HepG2 (cell line): ENCODE measurements around the gene HMGCS2. TPM values are rescaled to one million over a fixed set of nuclear protein-coding genes. Genes with fewer than 3 reads are reported as not detected.

Experiments
- ATAC-seq: fragments of 200-7000 bp; cut with Tn5 transposase; 3 replicates; pipeline ENCODE4 v1.9.1; 2020; ENCODE audit warnings: mild to moderate bottlenecking, moderate library complexity
- BruUV-seq: library from RNA; stranded (reverse); fragments of 400-500 nt; replicated peaks from 2 replicates; lab custom pipeline; 2021; lab: Mats Ljungman, UMichigan
- CTCF ChIA-PET: fragments of 300-600 bp; formaldehyde crosslinking; extraction: SDS; loops from one replicate; lab custom pipeline; 2021; ENCODE audit warnings: low total read pairs, inconsistent platforms, low intra/inter-chr PET ratio; lab: Yijun Ruan, JAX
- POLR2A ChIA-PET: fragments of 350-600 bp; sonication (Branson Sonifier 250); formaldehyde crosslinking; loops from one replicate; lab custom pipeline; 2020; ENCODE audit warnings: antibody characterized with exemption, inconsistent platforms; lab: Yijun Ruan, JAX
- DNase-seq: peaks from one replicate; pipeline ENCODE4 v3.0.0-alpha.2; 2015; ENCODE audit warnings: low spot score
- FAIRE-seq: peaks from 3 replicates; lab custom pipeline; 2011; peaks lifted over from hg19 to GRCh38; lab: Jason Lieb, UNC
- H2AFZ ChIP-seq: one replicate; pipeline ENCODE4 v1.6.1; 2011; ENCODE audit warnings: low read length, inconsistent platforms
- H3K27ac ChIP-seq: fragments of 300-600 bp; 3 replicates; pipeline ENCODE4 v1.8.0; 2011; ENCODE audit warnings: mixed run types, mild to moderate bottlenecking, mixed read lengths, low read length, inconsistent platforms; ENCODE audit not compliant: insufficient read depth; ENCODE audit errors: extremely low read length
- H3K27me3 ChIP-seq, 2 experiments: fragments of 200-600 bp in 1 of 2; 2 replicates in 1 of 2; 3 replicates in 1 of 2; pipeline versions ENCODE4 v1.6.0 to v1.8.0; 2011; ENCODE audit warnings: low read length in 2 of 2, mild to moderate bottlenecking in 2 of 2, moderate library complexity in 2 of 2, inconsistent platforms in 1 of 2; ENCODE audit not compliant: insufficient read depth in 2 of 2, control insufficient read depth in 1 of 2
- H3K36me3 ChIP-seq, 2 experiments: fragments of 200-600 bp in 1 of 2; replicated peaks in 1 of 2; 2 replicates in 1 of 2; 3 replicates in 1 of 2; pipeline versions ENCODE4 v1.5.1 to v1.8.0; 2011; ENCODE audit warnings: low read length in 2 of 2, inconsistent platforms in 1 of 2; ENCODE audit not compliant: insufficient read depth in 2 of 2, control insufficient read depth in 1 of 2
- H3K4me1 ChIP-seq: 2 replicates; pipeline ENCODE4 v1.5.1; 2012; ENCODE audit warnings: low read length, inconsistent platforms; ENCODE audit not compliant: insufficient read depth
- H3K4me2 ChIP-seq: 2 replicates; pipeline ENCODE4 v1.6.0; 2011; ENCODE audit warnings: low read depth, low read length, inconsistent platforms
- H3K4me3 ChIP-seq, 3 experiments: fragments of 200-600 bp in 1 of 3; sonication (generic), shearing (Covaris generic) in 1 of 3; replicated peaks in 1 of 3; 2 replicates each; pipeline ENCODE4 v1.5.1; 2011 to 2016; ENCODE audit warnings: low read length in 3 of 3, inconsistent platforms in 2 of 3, low read depth in 2 of 3, mild to moderate bottlenecking in 2 of 3, control low read depth in 1 of 3, mixed read lengths in 1 of 3; ENCODE audit not compliant: insufficient read depth in 1 of 3
- H3K79me2 ChIP-seq: one replicate; pipeline ENCODE4 v1.6.1; 2011; ENCODE audit warnings: low read length, inconsistent platforms; ENCODE audit not compliant: insufficient read depth
- H3K9ac ChIP-seq: 2 replicates; pipeline ENCODE4 v1.6.0; 2011; ENCODE audit warnings: mild to moderate bottlenecking, low read depth, low read length, inconsistent platforms; ENCODE audit not compliant: insufficient read depth
- H3K9me3 ChIP-seq: 2 replicates; pipeline ENCODE4 v1.5.1; 2012; ENCODE audit warnings: mild to moderate bottlenecking, low read length
- H4K20me1 ChIP-seq: 2 replicates; pipeline ENCODE4 v1.6.0; 2011; ENCODE audit warnings: inconsistent platforms, mild to moderate bottlenecking, low read length, moderate library complexity; ENCODE audit not compliant: insufficient read depth
- ARID5B ChIP-seq: IDR thresholded peaks from 2 replicates; pipeline ENCODE4 v1.4.0; 2020; ENCODE audit warnings: mild to moderate bottlenecking, missing genetic modification reagents
- ESRRA ChIP-seq: sonication (generic); formaldehyde crosslinking; IDR thresholded peaks from 2 replicates; pipeline ENCODE4 v1.5.1; 2020; ENCODE audit warnings: mild to moderate bottlenecking, low read depth, missing genetic modification reagents
- KLF15 ChIP-seq: sonication (generic); formaldehyde crosslinking; IDR thresholded peaks from 2 replicates; pipeline ENCODE4 v1.8.1; 2023; ENCODE audit warnings: borderline replicate concordance, mild to moderate bottlenecking, inconsistent platforms, missing genetic modification reagents, mixed read lengths
- NR2F6 ChIP-seq, 2 experiments: IDR thresholded peaks; 2 replicates each; pipeline ENCODE4 v1.6.1; 2016; ENCODE audit warnings: antibody characterized with exemption in 1 of 2, mild to moderate bottlenecking in 1 of 2
- RFX3 ChIP-seq: IDR thresholded peaks from 2 replicates; pipeline ENCODE4 v1.6.1; 2016; ENCODE audit warnings: missing biosample characterization, missing genetic modification reagents
- ZBED4 ChIP-seq: sonication (generic); formaldehyde crosslinking; IDR thresholded peaks from 2 replicates; pipeline ENCODE4 v1.4.0; 2020; ENCODE audit warnings: missing genetic modification reagents, borderline replicate concordance
- ZNF333 ChIP-seq: sonication (generic); formaldehyde crosslinking; IDR thresholded peaks from 2 replicates; pipeline ENCODE4 v1.4.0; 2020; ENCODE audit warnings: mild to moderate bottlenecking, missing genetic modification reagents, borderline replicate concordance
- WGBS: methylation state at CpG from one replicate; pipeline ENCODE4 v1.1.6; 2017; ENCODE audit warnings: low lambda C conversion rate; 5-methylcytosine and 5-hydroxymethylcytosine counted together
- in situ Hi-C: cut with HindIII; loops from 2 replicates; pipeline ENCODE4 v1.10.0; 2017; ENCODE audit warnings: low pct_unique_long_range_greater_than_20kb; ENCODE audit not compliant: extremely low pct_ligation_motif_present
- intact Hi-C: fragments of 100-400 bp; cut with micrococcal nuclease; formaldehyde crosslinking; loops from one replicate; pipeline ENCODE4 v1.10.0; 2022; ENCODE audit not compliant: unreplicated experiment
- polyA plus RNA-seq, 8 experiments: library from polyadenylated mRNA; depleted of rRNA in 3 of 8; stranded (reverse) in 7 of 8; unstranded in 1 of 8; fragments of >200 nt; fragmentation: Illumina TruSeq in 4 of 8; extraction: Trizol in 4 of 8; gene quantifications; 2 replicates each; pipeline versions ENCODE4 v1.2.1 to v1.2.3, GENCODE V29; 2011 to 2016; ENCODE audit warnings: low read depth in 4 of 8, missing spikeins in 1 of 8, mixed read lengths in 1 of 8; ENCODE audit not compliant: insufficient read depth in 1 of 8
- total RNA-seq, 5 experiments: library from RNA; depleted of rRNA; stranded (reverse); fragments of >200 nt; fragmentation: Illumina TruSeq; extraction: Trizol; gene quantifications; 2 replicates each; pipeline ENCODE4 v1.2.3, GENCODE V29; 2016; ENCODE audit warnings: low read depth in 1 of 5
- TF ChIP-seq, protein P1 (sequence below): sonication (generic); formaldehyde crosslinking; IDR thresholded peaks from 2 replicates; pipeline ENCODE4 v1.5.1; 2020; ENCODE audit warnings: mild to moderate bottlenecking, missing genetic modification reagents, borderline replicate concordance
- TF ChIP-seq, protein P2 (sequence below): sonication (generic); formaldehyde crosslinking; IDR thresholded peaks from 2 replicates; pipeline ENCODE4 v1.9.0; 2021; ENCODE audit warnings: missing genetic modification reagents, mild to moderate bottlenecking, borderline replicate concordance

Gene HMGCS2
- total and polyA plus RNA-seq, 2 of the 13 experiments (the other 11 are each of a cell fraction or from before 2014, with no cell fraction given) = 0.44 to 1.5 TPM

DNA sequence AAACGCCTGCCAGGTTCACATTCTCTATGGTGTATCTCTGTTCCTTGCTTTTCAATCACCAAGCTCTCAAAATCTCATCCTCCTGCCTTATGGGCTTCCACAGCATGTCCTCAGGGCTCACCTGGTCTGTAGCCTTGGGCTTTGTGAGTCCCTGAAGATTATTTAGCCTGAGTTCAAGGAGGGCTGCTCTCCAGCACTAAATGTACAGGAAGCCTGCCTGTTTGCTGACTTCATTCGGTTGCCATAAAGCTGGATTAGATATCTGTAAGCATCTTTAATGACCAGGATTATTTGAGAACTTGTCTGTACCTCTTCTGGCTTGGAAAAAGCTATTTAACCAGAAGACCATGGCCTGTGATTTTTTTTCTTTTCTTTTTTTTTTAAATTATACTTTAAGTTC is 49.5 kb upstream of the HMGCS2 start:
- ATAC-seq = no peak
- Histone ChIP-seq H3K27me3 (0 out of 5 replicates have a peak, but pooled peaks cover 0 to 1% of the 10 kb centered on the region in 2 experiments), H3K79me2 (no peaks in the 10 kb centered on the region), H2AFZ (peak overlapping the region; percentile 58), H3K36me3 (no peaks in the 10 kb centered on the region), H3K4me2 (no peak overlapping the region), H3K4me3 (no peak overlapping the region), H3K9me3 (no peaks in the 10 kb centered on the region), H3K4me1 (peaks cover 37% of the 10 kb centered on the region), H3K27ac (no peak overlapping the region), H4K20me1 (no peaks in the 10 kb centered on the region), H3K9ac (no peak overlapping the region)
- ChIA-PET POLR2A (no interaction called here), CTCF (no interaction called here)
- in situ Hi-C loops (loop anchor here (10.0 kb wide), 1 partner anchor 47 kb away; no protein-coding TSS in a partner anchor), intact Hi-C loops (no loop called here)
- 95% methylated on average over 2 of the region's 2 CpGs for WGBS
- FAIRE-seq = no peak
- DNase-seq = no peak
- BruUV-seq = no TSS peak
- TF ChIP-seq, protein P1, sequence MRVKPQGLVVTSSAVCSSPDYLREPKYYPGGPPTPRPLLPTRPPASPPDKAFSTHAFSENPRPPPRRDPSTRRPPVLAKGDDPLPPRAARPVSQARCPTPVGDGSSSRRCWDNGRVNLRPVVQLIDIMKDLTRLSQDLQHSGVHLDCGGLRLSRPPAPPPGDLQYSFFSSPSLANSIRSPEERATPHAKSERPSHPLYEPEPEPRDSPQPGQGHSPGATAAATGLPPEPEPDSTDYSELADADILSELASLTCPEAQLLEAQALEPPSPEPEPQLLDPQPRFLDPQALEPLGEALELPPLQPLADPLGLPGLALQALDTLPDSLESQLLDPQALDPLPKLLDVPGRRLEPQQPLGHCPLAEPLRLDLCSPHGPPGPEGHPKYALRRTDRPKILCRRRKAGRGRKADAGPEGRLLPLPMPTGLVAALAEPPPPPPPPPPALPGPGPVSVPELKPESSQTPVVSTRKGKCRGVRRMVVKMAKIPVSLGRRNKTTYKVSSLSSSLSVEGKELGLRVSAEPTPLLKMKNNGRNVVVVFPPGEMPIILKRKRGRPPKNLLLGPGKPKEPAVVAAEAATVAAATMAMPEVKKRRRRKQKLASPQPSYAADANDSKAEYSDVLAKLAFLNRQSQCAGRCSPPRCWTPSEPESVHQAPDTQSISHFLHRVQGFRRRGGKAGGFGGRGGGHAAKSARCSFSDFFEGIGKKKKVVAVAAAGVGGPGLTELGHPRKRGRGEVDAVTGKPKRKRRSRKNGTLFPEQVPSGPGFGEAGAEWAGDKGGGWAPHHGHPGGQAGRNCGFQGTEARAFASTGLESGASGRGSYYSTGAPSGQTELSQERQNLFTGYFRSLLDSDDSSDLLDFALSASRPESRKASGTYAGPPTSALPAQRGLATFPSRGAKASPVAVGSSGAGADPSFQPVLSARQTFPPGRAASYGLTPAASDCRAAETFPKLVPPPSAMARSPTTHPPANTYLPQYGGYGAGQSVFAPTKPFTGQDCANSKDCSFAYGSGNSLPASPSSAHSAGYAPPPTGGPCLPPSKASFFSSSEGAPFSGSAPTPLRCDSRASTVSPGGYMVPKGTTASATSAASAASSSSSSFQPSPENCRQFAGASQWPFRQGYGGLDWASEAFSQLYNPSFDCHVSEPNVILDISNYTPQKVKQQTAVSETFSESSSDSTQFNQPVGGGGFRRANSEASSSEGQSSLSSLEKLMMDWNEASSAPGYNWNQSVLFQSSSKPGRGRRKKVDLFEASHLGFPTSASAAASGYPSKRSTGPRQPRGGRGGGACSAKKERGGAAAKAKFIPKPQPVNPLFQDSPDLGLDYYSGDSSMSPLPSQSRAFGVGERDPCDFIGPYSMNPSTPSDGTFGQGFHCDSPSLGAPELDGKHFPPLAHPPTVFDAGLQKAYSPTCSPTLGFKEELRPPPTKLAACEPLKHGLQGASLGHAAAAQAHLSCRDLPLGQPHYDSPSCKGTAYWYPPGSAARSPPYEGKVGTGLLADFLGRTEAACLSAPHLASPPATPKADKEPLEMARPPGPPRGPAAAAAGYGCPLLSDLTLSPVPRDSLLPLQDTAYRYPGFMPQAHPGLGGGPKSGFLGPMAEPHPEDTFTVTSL (CRISPR knock-in tag) = no peak
- TF ChIP-seq RFX3 (CRISPR knock-in tag) (no peak), ARID5B (no peak), ZBED4 (CRISPR knock-in tag) (no peak), ESRRA (CRISPR knock-in tag) (no peak), NR2F6 (IDR thresholded peaks at IDR 0.05) (no peak), NR2F6 (CRISPR knock-in tag; IDR thresholded peaks at IDR 0.05) (no peak), ZNF333 (CRISPR knock-in tag) (no peak), KLF15 (no peak)
- TF ChIP-seq, protein P2, sequence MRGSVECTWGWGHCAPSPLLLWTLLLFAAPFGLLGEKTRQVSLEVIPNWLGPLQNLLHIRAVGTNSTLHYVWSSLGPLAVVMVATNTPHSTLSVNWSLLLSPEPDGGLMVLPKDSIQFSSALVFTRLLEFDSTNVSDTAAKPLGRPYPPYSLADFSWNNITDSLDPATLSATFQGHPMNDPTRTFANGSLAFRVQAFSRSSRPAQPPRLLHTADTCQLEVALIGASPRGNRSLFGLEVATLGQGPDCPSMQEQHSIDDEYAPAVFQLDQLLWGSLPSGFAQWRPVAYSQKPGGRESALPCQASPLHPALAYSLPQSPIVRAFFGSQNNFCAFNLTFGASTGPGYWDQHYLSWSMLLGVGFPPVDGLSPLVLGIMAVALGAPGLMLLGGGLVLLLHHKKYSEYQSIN (CRISPR knock-in tag) = no peak
